Measurements from ENCODE around the gene RASAL2. TPM values are rescaled to one million over a fixed set of nuclear protein-coding genes. Genes with fewer than 3 reads are reported as not detected.
"Not testable (repeated sequence)": the region's sequence is repeated elsewhere in the genome, so short reads cannot be mapped to it uniquely, and the experiment has no call there.

RASAL2 gene
- total RNA-seq, 1 donor from 2014 or later, result 26.7 TPM

DNA sequence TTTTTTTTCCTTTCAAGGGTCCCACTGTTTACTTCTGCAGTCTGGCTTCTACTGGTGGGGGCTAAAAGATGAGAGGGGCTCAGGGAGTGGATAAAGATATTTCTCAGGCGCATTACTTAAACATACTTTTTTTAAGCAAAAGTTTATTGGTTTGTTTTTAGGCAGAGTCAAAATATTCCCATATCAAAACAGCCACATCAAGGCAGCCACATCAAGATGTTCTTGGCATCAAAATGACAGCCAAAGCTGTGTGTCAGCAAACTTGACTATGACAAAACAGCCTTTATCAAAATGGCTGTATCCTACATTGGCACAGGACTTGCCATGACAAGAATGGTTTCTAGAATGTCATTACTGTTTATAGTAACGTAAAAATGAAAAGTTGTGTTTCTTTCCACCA lies 22.1 kb upstream of the RASAL2 start:
- no peak for DNase-seq (ENCODE audit: low spot score)

DNA sequence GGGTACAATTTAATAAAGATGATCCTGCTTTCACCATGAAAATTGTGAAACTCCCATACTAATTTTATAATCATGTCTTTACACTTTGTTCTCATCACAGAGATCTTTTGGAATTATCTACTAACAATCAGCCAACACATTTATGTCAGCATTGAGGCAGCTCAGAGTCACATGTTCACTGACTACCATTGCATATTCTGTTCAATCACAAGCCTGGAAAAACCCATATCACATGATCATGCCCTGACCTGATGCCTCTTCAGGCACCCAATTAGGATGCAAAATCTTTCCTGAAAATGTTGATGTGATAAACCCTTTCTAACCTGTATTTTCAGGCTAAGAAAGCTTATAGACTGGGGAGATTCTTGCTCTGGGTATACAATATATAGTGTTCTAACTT lies 21.6 kb upstream of the RASAL2 start:
- DNase-seq (ENCODE audit: low spot score), result no peak

DNA sequence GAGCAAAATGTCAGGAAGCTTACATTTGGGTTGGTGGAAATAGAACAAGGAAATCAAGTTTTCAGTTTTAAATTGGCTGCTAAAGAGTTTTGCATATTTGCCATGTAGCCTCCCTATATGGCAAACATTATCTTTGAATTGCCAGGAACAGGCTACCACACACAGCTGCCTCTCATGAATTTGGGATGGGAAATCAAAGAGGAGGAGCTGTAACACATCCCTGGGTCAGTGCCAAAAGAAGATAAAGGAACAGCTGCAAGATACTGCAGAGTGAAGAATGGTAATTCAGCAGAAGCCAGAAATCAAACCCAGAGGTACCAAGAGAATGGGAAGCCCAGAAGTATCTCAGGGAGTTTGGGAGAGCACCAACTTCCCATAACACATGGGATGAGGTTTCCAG lies 18.6 kb upstream of the RASAL2 start:
- DNase-seq (ENCODE audit: low spot score), result no peak

DNA sequence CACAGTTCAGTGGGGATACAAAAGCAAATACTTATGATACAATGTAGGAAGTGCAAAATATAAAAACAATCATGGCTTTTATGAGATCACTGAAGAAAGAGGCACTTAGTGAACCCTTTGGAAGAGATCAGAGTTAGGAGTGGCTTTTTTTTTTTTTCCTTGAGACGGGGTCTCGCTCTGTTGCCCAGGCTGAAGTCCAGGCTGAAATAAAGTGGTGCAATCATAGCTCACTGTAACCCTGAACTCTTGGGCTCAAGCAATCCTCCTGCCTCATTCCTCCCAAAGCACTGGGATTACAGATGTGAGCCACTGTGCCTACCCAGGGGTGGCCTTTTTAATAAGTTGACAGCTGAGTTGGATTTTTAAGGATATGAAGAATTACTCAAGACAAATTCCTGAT lies 17.3 kb upstream of the RASAL2 start:
- no peak for DNase-seq (ENCODE audit: low spot score)

DNA sequence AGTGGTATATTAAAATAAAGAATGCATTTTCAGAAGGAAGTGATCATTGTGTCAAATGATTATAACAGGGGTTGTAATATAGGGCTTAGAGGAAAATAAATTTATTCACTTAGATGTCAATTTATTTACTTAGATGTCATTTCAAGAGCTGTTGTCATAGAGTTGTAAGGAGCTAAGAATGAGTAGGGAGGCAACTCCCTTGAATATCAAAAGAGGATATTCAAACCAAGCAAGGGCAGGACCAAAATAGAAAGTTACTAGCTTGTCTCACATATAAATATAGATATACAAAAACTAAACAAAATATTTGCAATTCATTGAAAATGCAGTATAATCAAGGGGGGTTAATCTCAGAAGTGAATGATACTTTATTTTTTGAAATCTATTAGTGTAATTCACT lies 16.0 kb upstream of the RASAL2 start:
- no peak for DNase-seq (ENCODE audit: low spot score)

DNA sequence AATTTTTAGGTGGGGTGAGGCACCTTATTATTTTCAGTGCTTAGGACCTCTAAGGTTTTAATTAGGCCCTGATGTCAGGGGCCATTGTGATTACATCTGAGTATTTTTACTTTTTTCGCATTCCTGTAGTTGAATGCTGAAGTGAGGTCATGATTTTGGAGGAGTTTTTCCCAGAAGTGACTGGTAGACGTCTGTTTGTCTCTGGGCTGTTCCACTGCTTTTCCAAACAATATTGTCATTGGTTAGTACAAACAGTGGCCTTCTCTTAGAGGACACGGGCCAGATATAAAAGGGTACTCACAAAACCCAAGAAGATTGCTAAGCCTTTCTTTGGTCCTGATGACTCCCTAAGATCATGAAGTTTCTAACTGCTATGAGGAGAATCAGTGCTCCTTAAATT lies 7.6 kb upstream of the RASAL2 start:
- no peak for DNase-seq (ENCODE audit: low spot score)

DNA sequence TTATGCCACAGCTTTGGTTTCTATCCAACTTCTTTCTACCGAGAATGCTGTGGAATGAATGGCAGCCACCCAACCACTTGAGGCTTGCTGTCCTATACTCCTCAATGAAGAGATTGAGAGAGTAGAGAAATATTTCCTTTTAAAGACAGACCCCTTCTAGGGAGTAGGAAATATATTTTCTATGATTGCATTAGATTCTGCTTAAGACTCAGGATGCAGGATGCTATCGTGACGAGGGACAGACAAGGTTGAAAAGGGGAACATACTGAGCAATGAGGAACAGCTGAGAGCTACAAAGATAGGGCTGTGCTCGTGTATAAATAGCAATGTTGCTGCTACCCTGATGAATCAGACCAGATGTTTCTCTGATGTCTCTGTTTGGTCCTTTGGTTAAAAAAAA lies 7.1 kb upstream of the RASAL2 start:
- no peak for DNase-seq (ENCODE audit: low spot score)

DNA sequence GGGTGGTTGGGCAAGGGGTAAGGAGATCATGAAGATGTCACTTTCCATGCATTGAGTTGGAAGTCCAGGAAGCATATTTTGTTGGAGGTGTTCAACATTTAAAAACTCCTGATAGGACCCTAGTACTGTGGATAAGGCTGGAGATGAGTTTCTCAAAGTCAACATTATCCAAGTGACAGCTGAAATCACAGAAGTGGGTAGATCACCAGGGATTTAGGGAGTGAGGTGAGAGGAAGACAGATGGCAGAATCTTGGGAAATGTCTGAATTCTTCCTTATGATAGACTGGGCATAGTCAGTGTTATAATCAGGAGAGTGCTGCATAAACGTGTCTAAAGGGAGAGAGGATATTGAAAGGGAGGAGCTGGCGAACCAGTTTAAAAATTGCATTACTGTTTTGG lies 5.3 kb upstream of the RASAL2 start:
- no peak for DNase-seq (ENCODE audit: low spot score)

DNA sequence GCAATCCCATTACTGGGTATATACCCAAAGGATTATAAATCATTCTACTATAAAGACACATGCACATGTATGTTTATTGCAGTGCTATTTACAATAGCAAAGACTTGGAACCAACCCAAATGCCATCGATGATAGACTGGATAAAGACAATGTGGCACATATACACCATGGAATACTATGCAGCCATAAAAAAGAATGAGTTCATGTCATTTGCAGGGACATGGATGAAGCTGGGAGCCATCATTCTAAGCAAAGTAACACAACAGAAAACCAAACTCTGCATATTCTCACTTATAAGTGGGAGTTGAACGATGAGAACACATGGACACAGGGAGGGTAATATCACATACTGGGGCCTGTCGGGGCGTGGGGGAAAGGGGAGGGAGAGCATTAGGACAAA lies 2.5 kb upstream of the RASAL2 start:
- DNase-seq (ENCODE audit: low spot score), result not testable (repeated sequence)

DNA sequence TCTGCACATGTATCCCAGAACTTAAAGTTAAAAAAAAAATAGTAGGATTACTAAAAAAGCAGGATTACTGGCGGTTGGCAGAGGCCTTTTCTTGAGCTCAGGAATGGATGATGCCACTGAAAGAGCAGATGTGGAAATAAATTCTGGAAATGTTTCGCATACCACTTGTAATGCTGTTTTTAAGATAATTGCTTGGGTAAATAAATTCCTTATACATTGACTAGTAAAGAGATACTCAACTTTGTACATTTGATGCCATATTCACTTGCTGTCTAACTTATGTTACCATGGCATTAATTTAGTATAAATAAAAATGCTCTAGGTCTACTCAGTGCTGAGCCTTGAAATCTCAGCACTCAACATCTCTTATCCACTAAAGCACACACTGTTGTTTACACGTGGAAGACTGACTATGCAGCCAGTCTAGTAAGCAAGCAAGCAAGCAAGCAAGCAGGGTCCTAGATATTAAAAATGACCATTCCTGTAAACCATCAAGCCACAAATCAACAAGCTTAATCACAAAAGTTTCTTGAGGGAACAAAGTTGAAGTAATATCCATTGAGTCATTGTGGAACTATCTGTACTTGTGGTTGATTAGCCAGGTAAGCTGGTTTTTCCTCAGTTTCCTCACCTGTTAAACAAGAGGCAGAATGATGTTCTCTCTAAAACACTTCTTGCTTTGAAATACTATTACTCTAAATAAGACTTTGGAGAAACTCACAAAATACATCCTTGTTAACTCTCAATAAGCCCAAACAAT lies 1.7 kb upstream of the RASAL2 start:
- DNase-seq (ENCODE audit: low spot score), result no peak

DNA sequence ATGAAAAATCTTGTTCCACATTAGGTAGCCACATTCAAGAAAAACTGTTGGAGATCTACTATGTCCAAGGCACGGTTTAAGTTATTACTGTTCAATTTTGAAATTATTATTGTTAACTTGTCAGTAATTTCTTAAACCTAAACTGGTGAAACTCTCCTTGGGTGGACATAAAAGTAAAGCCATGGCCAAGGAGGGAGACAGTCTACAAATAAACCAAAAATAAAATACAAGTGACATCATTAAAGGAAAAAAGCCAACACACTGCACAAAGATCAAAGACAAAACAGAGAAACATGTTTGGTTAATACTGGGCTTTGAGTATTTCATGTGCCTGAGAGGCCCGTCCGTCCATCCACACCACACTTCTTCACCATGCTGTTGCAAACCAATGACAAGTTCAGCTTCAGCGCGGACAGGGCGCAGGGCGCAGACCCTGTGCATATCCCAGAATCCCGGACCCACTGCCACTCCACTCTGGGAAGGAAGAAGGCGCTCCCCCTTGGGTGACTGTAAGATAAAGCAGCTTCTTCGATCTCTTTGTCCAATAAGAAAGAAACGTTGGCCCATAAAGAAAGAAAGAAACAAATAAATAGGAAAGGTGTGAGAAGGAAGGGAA lies 918 bp upstream of the RASAL2 start:
- DNase-seq (ENCODE audit: low spot score), result peak; percentile 11

DNA sequence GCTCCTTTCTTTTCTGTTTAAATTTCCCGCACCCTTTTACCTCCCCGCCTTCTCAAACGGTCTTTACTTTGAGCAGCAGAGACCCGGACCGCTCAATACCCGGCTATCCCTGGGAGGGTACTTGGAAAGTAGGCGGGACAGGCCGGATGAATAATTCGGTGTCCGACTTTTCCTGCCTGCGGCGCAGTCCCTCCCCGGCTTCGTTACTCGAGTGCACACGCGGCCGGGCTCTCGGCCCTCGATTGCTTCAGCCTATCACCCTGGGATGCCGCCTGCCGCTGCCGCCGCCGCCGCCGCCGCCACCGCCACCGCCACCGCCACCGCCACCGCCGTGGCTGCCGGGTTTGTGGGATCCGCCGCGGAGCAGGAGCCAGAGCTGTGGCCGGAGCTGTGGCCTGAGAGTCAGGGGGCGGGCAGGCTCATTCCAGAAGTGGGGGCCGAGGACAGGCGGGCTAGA lies 382 bp upstream of the RASAL2 start:
- DNase-seq (ENCODE audit: low spot score), result peak; percentile 94

DNA sequence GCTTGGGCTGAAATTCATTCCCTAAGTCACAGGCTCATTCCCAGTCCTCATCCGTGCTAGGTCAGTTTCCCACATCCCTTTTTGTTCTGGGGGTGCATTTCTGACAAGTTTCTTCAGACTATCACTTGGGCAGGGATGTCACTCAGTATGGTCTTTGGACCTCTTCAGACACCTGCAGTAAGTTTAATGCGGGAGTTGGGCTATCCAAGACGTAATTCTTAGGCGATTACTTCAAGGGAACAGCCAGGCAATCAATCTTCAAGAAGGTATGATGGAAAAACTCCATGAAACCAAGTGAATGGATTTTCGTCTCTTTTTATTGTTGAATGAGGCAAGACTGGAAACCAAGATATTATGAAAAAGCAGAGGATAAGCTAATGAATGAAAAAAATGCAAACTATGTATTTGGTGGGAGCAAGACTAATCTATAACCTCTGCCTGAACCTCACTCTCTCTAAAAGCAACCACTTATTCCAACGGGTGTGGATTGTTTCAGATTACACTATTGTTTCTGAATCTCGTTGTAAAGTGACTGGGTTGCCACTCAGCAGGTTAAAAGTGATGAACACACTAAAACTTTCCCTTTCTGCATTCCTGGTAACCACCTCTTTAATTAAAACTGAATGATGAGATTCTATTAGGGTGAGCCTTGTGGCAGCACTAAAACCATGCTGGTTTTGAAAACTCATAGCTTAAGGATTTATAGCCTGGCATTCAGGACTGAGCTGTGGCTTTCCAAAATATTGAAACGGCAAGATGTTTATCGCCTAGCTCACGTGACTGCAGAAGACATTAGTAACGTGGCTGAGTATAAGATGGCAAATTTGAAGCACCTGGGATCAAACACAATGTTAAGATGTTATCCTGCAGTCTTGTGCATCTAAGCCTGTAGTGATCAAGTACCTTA lies 1.1 kb downstream of the RASAL2 start:
- DNase-seq (ENCODE audit: low spot score), result no peak

DNA sequence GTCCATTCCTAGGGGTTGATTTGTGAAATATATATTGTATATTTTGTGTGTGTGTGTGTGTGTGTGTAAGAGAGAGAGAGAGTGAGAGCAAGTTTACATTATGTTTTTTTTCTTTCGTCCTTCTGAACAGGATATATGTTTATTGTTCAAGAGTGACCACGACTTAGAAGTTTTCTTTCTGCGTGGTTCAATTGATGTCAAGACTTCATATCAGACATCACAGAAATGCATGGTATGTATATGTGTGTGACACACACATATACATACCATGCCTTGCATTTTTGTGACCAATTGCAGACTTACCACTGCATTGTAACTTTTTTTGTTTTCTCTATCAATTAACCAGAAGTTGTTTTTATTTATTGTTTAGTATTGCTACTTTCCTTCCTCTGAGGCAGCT lies 2.5 kb downstream of the RASAL2 start:
- no peak for DNase-seq (ENCODE audit: low spot score)

DNA sequence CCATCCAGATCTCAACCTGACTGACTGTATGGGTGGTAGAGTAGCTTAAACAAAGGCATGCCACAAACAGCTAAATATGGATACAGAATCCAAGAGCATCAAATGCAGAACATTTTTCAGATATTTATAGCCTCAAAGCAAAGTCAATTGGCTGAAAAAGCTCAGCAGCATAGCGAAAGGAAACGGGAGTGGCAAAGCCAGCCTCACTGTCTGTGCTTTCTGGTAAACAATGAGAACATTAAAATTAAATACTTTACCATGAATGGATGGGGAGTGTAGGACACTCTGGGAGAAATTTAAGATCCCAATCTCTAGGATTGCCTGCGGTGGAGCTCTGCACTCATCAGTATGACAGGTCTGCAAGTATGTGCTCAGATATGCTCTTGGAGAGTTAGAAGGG lies 4.4 kb downstream of the RASAL2 start:
- no peak for DNase-seq (ENCODE audit: low spot score)

DNA sequence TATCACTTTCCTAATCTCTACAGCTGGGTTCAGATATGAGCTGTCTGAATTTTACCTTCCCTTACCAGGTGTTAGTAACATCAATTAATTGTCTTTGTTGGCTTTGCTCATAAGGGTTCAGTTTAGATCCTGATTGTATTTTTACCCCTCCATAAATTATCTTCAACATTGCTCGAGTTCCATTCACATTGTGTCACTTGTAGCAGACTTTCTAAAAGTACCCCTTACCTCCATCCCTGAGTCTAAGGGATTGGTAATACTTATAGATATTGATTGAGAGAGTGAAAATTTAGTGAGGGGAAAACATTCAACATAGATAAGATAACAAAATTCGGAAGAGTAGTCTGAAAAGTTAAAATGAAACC lies 7.3 kb downstream of the RASAL2 start:
- DNase-seq (ENCODE audit: low spot score), result no peak

DNA sequence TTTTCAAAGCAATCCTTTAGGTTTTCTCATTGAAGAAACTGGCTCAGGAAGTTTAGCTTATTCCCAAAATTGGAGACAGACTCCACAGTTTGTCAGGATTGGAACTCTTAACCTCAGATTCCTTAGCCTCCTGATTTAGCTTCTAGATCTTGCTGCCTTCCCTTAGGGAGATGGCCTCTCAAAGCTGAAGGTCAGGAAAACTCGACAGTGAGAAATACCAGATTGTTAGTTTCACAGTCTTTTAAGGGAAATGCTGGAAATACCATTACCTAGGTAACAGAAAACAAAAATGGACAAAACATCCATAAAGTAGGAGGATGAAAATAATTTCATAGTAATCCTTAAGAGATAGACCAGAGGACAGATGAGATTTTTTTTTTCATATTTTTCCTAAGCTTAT lies 7.8 kb downstream of the RASAL2 start:
- no peak for DNase-seq (ENCODE audit: low spot score)

DNA sequence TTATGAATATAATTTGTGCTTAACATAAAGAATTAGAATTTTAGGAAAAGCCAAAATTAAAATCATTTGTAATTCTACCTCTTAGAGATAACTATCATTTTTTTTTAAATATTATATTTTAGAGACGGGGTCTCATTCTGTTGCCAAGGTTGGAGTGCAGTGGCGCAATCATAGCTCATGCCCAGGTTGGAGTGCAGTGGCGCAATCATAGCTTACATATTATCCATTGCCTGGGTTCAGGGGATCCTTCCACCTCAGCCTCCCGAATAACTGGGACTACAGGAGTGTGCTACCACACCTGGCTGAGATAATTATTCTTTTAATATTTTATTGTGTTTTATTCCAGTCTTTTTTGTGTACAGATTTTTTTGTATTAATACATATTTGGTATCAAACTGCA lies 8.3 kb downstream of the RASAL2 start:
- DNase-seq (ENCODE audit: low spot score), result no peak

DNA sequence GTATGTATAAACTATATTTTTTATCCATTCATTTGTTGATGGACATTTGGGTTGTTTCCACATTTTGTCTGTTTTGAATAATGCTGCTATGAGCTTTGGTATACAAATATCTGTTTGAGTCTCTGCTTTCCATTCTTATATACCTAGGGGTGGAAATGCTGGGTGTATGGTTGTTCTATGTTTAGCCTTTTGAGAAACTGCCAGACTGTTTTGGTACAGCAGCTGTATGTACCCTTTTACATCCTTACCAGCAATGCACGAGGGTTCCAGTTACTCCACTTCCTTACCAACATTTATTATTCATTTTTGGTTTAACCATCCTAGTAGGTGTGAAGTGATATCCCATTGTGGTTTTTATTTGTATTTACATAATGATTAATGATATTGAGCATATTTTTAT lies 13.9 kb downstream of the RASAL2 start:
- no peak for DNase-seq (ENCODE audit: low spot score)

DNA sequence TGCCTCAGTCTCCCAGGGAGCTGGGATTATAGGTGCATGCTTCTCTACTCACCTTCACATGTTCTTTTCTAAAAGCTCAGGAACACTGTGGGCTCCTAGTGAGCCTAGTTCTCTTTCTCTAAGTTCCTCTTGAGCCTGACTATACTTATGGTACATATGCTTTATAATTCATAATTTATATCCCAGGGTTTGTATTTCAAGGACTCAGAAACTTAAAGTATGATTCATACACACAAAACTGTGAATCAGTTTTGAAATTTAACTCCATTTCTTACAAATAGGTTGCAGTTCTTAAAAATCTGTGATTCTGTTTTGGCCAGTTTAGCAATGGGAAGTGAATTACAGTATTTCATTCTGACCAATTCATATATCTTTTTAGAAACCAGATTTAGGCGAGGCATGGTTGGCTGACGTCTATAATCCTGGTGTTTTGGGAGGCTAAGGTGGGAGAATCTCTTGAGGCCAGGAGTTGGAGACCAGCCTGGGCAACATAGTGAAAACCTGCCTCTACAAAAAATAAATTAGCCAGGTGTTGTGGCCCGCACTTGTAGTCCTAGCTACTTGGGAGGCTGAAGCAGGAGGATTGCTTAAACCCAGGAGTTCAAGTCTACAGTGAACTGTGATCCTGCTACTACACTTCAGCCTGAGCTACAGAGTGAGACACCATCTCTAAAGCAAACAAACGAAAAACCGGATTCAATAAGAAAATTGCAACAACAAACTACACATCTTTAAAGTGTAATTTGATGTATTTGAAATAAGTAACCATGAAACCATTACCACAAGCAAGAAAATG lies 15.6 kb downstream of the RASAL2 start:
- no peak for DNase-seq (ENCODE audit: low spot score)

DNA sequence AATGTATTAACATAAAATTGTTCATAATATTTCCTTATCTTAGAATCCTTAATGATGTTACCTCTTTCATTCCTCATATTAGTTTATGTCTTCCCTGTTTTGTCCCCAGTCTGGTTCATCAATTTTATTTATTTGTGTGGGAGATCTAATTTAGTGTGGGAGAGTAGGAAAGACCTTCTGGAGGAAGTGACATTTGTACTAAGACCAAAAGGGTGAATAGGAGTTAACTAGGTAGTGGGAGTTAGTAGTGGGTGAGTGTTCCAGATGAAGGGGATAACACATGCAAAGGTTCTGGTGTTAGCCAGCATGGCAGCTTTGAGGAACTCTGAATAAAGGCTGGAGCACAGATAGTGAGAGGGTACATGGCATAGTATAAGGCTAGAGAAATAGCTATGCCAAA lies 21.4 kb downstream of the RASAL2 start:
- DNase-seq (ENCODE audit: low spot score), result no peak

DNA sequence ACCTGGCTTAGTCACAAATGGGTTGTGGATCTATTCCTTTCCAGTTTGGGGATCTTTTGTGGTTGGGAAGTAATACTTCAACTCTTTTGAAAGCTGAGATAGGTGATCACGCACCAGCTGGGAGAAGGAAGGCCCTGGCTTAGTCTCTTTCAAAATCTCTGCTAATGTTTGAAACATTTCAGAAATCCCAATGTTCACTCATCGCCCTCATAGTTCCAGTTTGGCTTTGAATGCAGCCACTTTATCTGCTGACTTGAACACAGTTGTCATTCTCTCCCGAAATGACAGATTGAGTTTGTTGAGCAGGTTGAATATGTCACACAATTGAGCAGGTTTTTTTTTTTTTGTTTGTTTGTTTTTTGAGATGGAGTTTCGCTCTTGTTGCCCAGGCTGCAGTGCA lies 24.6 kb downstream of the RASAL2 start:
- DNase-seq (ENCODE audit: low spot score), result no peak
